GM12891 (cell line): ENCODE results near the gene RALGAPA1.

Experiments
- PAX5 ChIP-seq: IDR thresholded peaks from 2 replicates; pipeline ENCODE4 v1.6.1; 2011; ENCODE audit warnings: low read length, moderate library complexity, mild to moderate bottlenecking; ENCODE audit not compliant: insufficient read depth, severe bottlenecking
- POLR2A ChIP-seq: IDR thresholded peaks from 2 replicates; pipeline ENCODE4 v1.6.1; 2011; ENCODE audit warnings: low read depth, low read length, control low read depth
- POLR2AphosphoS5 ChIP-seq: IDR thresholded peaks from 2 replicates; pipeline ENCODE4 v1.6.1; 2011; ENCODE audit warnings: low read depth, low read length, control low read depth
- POU2F2 ChIP-seq: IDR thresholded peaks from 2 replicates; pipeline ENCODE4 v1.6.1; 2011; ENCODE audit warnings: low read depth, mild to moderate bottlenecking, control low read depth, low read length, moderate library complexity
- SPI1 ChIP-seq: IDR thresholded peaks from 2 replicates; pipeline ENCODE4 v1.6.1; 2011; ENCODE audit warnings: low read depth, low read length, control low read depth
- TAF1 ChIP-seq: IDR thresholded peaks from 2 replicates; pipeline ENCODE4 v1.6.1; 2011; ENCODE audit warnings: low read depth, low read length, control low read depth

- TF ChIP-seq POLR2A (no peak), POLR2AphosphoS5 (no peak), SPI1 (no peak), TAF1 (no peak), POU2F2 (no peak), PAX5 (no peak)
These were observed 66.7 kb downstream of the RALGAPA1 start for GRCh38 chr14:35742442-35742841.
